ENCODE measurements around the gene C1orf174. TPM values are rescaled to one million over a fixed set of nuclear protein-coding genes. Genes with fewer than 3 reads are reported as not detected.

The C1orf174 gene
- total RNA-seq, 1 donor: 35.3 TPM

GRCh38 chr1:3863231-3863935 lies 36.7 kb downstream of the C1orf174 start:
- no peak for DNase-seq (ENCODE audit: low read depth)
- TF ChIP-seq CTCF (IDR thresholded peaks at IDR 0.05; ENCODE audit: insufficient read depth, low read length): no peak
- H3K4me3 ChIP-seq (ENCODE audit: low read depth, low read length): no peak overlapping the region

- no peak for TF ChIP-seq CTCF (IDR thresholded peaks at IDR 0.05; ENCODE audit: insufficient read depth, low read length)
- DNase-seq (ENCODE audit: low read depth): peak; percentile 15
- H3K4me3 ChIP-seq (ENCODE audit: low read depth, low read length): peak overlapping the region; percentile 98
These were observed 41.7 kb downstream of the C1orf174 start for GRCh38 chr1:3858231-3858981.

DNA sequence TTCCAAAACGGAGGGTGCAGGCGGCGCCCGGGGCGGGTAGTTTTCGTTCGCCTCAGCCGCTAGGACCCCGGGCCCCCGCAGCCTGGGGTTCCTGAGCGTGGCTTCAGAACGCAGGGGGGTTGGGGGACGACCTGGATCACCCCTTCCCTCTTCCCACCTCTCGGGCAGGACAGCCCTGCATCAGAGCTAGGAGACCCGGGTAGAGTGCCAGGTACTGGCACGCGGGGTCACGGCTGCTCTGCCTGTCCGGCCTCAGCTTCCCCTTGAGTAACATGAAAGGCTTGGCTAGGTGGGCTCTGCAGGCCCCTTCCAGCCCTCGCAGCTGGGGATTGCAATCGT lies 42.3 kb downstream of the C1orf174 start:
- peak overlapping the region; percentile 98 for H3K4me3 ChIP-seq (ENCODE audit: low read depth, low read length)
- no peak for DNase-seq (ENCODE audit: low read depth)
- TF ChIP-seq CTCF (IDR thresholded peaks at IDR 0.05; ENCODE audit: insufficient read depth, low read length): no peak

DNA sequence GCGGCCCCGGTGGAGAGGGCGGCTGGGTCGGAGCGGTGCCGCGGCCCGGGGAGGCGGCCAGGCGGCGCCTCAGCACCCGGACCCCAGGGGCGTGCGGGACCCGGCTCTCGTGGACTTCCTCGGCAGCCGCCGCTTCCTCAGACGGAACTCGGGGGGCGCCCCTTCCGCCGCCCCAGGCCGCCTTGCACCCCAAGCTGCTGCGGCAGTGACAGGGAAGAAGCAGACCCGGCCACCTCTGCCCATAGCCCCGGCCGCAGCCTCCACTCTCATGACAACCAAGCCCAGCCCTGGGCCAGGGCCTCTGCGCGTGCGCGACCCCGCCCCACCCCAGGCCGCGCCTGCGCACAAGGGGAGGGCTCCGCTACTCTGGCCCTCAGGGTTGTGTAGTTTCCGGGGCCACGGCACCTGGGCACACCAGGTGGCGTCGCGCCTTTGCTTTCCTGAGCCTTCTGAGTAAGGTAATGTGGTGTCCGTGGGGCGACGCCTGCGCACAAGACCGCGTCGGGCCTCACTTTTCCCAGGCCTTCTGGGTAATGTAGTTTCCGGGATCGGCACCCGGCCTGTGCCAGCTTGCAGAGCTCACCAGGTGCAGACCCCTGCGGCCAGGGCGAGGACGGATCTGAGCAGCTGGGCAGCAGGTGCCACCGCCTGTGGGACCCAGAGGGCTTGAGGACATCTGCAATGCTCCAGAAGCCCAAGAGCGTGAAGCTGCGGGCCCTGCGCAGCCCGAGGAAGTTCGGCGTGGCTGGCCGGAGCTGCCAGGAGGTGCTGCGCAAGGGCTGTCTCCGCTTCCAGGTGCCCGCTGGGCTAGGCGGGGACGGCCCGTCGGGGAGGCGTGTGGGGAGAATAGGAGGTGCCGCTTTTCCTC lies 42.9 kb downstream of the C1orf174 start, which contains the start of the genes CEP104 and DFFB:
CEP104 (minus strand) TSS at position 289 of the 868 bp plus-strand sequence. CDS start 4,804 bp downstream, outside the sequence.
DFFB (plus strand) TSS at position 554 of the 868 bp plus-strand sequence; CDS start at position 682, 128 bp downstream.
- H3K4me3 ChIP-seq (ENCODE audit: low read depth, low read length): peak within 1 kb of the TSS; percentile 98
- TF ChIP-seq CTCF (IDR thresholded peaks at IDR 0.05; ENCODE audit: insufficient read depth, low read length): no peak
- DNase-seq (ENCODE audit: low read depth): peak; percentile 71

DNA sequence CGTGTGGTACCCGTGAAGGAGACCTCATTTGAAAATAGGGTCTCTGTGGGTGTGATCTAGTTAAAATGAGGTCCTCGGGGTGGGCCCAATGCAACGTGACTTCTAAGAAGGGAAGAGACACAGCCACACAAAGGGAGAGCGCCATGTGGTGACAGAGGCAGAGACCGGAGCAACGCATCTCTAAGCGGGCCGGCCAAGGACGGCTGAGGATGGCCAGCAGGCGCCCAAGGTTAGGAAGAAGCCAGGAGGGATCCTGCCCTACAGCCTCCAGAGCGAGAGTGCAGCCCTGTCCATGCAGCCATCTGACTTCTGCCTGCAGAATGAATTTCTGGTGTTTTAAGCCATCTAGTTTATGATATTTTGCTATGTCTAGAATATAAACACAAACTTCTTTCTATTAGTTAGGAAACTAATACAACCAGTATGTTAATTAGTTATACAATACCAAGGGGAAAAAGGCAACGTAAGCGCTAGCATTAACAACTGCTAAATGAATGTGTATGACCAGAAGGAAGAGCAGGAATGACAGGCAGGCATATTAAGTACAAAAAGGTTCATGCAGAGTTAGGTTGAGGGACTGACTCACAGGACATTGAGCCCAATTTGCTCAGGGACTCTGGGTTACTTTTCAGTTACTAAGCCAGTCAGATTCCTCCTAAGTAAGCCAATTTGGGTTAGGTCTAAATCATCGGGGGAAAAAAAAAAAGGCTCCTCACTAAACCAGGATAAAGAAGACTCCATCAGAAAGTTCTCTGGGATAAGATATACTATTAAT lies 47.2 kb downstream of the C1orf174 start:
- no peak for TF ChIP-seq CTCF (IDR thresholded peaks at IDR 0.05; ENCODE audit: insufficient read depth, low read length)
- no peak for DNase-seq (ENCODE audit: low read depth)

DNA sequence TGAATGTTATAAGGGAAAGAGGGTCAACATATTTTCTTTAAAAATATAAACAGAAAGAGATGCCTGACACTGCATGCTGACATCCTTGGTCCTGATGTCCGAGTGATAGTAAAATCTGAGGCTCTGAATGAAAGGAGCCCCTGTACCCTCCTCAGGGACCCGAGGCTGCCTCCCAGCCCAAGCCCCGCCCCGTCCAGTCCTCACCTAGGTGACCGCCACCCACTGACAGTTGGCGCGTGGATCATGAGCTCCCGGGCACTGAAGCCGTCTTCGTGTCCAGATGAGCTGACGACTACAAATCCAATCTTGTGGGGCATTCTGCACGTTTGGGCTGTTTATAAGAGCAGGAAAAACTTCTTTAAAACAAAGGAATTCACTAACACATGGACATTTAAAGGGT lies 48.0 kb downstream of the C1orf174 start:
- H3K4me3 ChIP-seq (ENCODE audit: low read depth, low read length): no peak overlapping the region
- no peak for TF ChIP-seq CTCF (IDR thresholded peaks at IDR 0.05; ENCODE audit: insufficient read depth, low read length)
- no peak for DNase-seq (ENCODE audit: low read depth)

More for the DNA sequence above, 47.2 kb downstream of the C1orf174 start:
- H3K4me3 ChIP-seq (ENCODE audit: low read depth, low read length): no peak overlapping the region
